Measurements from ENCODE around the gene CGB3.

DNA sequence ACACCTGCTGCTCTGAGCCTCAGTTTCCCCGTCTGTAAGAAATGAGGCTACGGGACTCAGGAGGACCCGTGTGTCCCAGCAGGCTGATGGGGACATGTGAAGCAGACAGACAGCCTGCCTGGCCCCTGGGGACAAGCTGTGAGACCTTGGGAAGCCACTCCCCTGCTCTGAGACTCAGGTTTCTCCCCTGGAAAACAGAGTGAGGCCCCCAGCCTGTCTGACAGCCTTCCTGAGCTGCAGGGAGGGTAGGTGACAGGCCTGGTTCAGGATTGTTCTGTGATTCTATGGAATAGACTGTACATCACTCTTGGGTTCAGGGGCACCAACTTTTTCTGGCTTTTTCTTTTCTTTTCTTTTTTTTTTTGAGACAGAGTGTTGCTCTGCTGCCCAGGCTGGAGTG lies 43.4 kb upstream of the CGB3 start:
- no peak for TF ChIP-seq POLR2A (IDR thresholded peaks at IDR 0.05)
- TF ChIP-seq, protein P1, sequence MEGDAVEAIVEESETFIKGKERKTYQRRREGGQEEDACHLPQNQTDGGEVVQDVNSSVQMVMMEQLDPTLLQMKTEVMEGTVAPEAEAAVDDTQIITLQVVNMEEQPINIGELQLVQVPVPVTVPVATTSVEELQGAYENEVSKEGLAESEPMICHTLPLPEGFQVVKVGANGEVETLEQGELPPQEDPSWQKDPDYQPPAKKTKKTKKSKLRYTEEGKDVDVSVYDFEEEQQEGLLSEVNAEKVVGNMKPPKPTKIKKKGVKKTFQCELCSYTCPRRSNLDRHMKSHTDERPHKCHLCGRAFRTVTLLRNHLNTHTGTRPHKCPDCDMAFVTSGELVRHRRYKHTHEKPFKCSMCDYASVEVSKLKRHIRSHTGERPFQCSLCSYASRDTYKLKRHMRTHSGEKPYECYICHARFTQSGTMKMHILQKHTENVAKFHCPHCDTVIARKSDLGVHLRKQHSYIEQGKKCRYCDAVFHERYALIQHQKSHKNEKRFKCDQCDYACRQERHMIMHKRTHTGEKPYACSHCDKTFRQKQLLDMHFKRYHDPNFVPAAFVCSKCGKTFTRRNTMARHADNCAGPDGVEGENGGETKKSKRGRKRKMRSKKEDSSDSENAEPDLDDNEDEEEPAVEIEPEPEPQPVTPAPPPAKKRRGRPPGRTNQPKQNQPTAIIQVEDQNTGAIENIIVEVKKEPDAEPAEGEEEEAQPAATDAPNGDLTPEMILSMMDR (IDR thresholded peaks at IDR 0.05): no peak
